GM12873 (cell line): ENCODE data around the gene ABCB11.

Experiments
- TF ChIP-seq, protein P1 (sequence below): IDR thresholded peaks from 2 replicates; pipeline ENCODE4 v1.5.1; 2012; ENCODE audit warnings: low read depth, mild to moderate bottlenecking, moderate library complexity, low read length, control low read depth; ENCODE audit not compliant: insufficient read depth; ENCODE audit errors: missing control alignments

The ABCB11 gene

DNA sequence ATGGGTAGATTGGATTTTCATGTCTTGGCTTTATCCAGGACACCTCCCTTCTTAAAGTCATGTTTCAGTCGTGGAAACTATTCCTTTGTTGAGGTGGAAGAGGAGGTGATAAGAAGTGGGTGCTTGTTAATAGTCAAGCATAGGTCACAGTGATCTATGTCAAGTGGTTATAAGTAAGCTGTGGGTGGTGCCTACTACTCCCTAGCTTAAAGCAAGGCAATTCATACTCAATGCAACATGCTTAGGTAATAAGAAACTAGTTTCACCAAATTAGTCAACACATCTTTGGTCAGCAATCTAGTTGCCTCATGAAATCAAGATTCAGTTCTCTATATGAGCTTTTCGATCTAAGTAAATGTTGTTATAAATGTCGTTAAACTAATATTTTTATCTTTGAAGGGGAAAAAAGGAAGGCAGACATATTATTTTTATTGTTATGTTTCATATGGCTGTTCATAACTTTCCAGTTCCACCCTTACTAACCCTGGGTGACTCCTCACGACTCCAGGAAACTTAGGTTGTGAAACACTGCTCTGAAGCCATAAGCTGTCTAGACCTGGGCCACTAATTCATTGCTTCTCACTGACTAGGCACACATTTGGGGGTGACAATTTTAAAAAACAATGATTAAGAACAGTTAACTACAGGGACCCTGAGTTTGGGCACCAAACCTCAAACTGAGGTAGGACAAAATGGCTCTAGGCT, 5.8 kb upstream of the ABCB11 start:
- TF ChIP-seq, protein P1, sequence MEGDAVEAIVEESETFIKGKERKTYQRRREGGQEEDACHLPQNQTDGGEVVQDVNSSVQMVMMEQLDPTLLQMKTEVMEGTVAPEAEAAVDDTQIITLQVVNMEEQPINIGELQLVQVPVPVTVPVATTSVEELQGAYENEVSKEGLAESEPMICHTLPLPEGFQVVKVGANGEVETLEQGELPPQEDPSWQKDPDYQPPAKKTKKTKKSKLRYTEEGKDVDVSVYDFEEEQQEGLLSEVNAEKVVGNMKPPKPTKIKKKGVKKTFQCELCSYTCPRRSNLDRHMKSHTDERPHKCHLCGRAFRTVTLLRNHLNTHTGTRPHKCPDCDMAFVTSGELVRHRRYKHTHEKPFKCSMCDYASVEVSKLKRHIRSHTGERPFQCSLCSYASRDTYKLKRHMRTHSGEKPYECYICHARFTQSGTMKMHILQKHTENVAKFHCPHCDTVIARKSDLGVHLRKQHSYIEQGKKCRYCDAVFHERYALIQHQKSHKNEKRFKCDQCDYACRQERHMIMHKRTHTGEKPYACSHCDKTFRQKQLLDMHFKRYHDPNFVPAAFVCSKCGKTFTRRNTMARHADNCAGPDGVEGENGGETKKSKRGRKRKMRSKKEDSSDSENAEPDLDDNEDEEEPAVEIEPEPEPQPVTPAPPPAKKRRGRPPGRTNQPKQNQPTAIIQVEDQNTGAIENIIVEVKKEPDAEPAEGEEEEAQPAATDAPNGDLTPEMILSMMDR, result no peak

DNA sequence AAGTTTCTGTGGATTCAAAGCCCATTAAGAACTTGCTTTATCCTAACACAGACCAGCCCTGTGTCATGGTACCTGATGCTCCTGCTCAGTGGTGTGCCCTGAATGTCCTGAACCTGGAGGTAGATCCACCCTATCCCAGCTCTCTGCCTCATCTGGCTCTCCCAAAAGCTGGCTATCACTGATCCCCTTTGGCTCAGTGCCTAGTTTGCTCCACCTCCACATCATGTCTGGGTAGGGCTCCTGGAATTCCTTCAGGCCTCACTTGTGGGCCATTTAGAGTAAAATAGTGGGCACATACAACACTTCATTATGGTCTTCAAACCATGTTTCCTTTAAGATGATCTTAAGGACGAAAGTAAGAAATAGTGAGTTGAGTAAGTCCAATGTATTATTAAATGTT, 4.8 kb upstream of the ABCB11 start:
- TF ChIP-seq, protein P1, result no peak

DNA sequence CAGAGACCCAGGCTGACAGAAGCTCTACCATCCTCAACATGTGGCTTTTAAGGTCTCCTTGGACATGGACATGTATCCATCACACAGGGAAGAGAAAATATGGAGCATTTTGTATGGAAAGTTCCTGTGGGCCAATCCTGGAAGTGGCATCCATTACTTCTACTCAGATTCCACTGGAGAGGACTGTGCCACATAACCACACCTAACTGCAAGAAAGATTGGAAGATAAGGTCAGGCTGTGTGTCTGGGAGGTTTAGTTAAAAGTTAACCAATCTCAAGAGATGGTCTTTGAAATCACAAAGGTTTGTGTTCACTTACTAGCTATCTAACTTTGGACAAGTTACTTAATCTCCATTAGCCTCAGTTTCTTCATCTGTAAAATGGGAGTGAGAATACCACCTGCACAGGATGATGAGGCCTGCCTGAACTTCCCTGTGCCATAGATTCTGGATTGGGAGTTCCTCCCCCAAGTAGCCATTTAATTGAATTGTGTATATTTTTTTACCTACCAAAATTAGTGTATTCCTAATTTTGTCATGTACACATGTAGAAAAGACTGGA, 3.9 kb upstream of the ABCB11 start:
- TF ChIP-seq, protein P1, result no peak

DNA sequence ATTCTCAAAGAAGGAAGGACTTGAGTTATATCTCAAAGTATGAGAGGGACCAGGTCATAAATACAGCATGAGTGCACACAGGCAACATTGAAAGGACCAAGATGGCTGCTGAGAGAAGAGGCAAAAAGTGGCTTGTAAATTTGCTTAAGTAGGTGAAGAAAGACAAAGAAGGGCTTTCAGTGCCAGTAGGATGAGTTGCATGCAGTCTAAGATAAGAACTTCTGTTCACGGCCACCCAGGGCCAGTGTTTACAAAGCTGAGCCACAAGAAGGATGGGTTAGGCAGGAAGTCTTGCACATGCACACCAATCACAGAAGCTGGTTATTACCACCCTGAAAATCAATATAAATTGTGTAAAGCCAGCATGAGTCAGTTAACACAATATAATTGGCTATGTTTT, 3.1 kb upstream of the ABCB11 start:
- TF ChIP-seq, protein P1, result no peak

DNA sequence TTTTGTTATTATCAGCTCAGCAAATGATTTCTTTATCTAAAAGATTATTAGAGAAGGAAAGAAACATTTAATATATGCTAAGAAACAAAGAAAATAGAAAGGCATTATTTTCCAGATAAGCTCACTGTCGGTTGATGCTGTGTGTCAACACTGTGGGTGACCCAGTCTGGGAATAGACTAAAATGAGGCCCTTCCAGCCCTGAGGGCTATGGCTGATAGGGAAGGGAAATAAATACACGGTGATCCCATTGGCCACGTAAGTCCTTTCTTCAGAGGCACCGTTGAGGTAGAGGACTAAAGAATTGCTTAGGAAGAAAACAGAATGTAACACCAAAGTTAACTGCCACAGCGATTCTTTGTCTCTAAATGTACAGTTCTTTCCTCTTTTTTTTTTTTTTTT, 1.8 kb downstream of the ABCB11 start:
- TF ChIP-seq, protein P1, result no peak

DNA sequence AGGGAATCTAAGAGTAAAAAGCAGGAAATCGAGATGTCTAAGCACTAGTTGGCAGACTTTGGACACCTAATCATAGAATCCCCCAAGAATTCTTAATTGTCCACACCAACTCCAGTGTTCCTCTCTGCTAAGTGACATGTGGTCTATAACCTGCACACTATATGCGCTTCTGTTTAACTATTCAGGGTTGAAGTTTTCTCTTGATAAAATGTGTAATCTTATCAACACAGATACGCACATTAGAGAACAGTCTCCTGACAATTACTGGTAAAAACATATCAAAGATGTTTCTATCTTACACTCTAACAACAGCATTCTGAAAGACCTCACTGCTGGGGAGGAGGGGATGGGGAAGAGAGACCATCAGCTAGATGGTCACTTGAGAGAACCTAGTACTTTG, 3.9 kb downstream of the ABCB11 start:
- TF ChIP-seq, protein P1, result no peak

DNA sequence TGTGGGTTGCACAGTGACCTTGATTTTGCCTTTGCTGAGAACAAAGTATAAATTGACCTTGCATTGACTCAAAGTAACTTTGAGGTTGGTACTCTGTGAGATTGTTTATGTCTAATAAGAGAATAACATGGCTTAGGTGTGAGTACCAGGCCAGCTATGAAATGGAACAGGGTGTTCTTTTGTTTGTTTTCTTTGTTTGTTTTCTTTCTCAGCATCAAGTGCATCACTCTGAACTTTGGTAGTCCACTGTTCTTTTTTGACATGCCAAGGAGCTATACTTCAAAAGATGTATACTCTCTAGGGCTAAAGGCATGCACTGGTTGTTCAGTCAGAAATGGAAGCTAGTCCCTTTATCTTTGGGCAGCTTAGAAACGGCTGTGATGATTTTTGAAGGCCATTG, 5.1 kb downstream of the ABCB11 start:
- TF ChIP-seq, protein P1, result no peak
